GM12891 (cell line): ENCODE results near the gene GLB1L.

ENCODE experiments used
- DNase-seq: peaks from one replicate; pipeline ENCODE4 v3.0.0; 2011; ENCODE audit warnings: low spot score; ENCODE audit not compliant: insufficient read length
- FAIRE-seq: peaks from 2 replicates; lab custom pipeline; 2011; peaks lifted over from hg19 to GRCh38; lab: Jason Lieb, UNC
- PAX5 ChIP-seq: IDR thresholded peaks from 2 replicates; pipeline ENCODE4 v1.6.1; 2011; ENCODE audit warnings: low read length, moderate library complexity, mild to moderate bottlenecking; ENCODE audit not compliant: insufficient read depth, severe bottlenecking
- POLR2A ChIP-seq: IDR thresholded peaks from 2 replicates; pipeline ENCODE4 v1.6.1; 2011; ENCODE audit warnings: low read depth, low read length, control low read depth
- POLR2AphosphoS5 ChIP-seq: IDR thresholded peaks from 2 replicates; pipeline ENCODE4 v1.6.1; 2011; ENCODE audit warnings: low read depth, low read length, control low read depth
- POU2F2 ChIP-seq: IDR thresholded peaks from 2 replicates; pipeline ENCODE4 v1.6.1; 2011; ENCODE audit warnings: low read depth, mild to moderate bottlenecking, control low read depth, low read length, moderate library complexity
- SPI1 ChIP-seq: IDR thresholded peaks from 2 replicates; pipeline ENCODE4 v1.6.1; 2011; ENCODE audit warnings: low read depth, low read length, control low read depth
- TAF1 ChIP-seq: IDR thresholded peaks from 2 replicates; pipeline ENCODE4 v1.6.1; 2011; ENCODE audit warnings: low read depth, low read length, control low read depth

GLB1L gene

DNA sequence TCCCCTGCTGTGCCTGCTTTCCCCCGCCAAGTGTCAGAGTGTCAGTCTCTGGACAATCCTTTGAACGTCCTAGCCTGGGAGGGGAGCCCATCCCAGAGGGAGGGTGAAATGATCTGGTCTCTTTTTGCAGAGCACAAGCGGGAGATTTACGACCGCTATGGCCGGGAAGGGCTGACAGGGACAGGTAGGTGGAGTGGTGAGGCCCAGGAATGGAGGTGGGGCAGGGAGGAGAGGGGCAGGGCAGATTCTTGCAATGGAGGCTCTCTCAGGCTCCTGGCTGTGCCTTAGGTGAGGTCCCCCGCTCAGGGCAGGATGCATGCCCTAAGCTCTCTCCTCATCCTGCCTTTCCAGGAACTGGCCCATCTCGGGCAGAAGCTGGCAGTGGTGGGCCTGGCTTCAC lies 36.3 kb upstream of the GLB1L start:
- TF ChIP-seq POLR2A (no peak), SPI1 (no peak), TAF1 (no peak), PAX5 (no peak), POLR2AphosphoS5 (no peak), POU2F2 (no peak)
- DNase-seq: no peak
- FAIRE-seq: no peak

DNA sequence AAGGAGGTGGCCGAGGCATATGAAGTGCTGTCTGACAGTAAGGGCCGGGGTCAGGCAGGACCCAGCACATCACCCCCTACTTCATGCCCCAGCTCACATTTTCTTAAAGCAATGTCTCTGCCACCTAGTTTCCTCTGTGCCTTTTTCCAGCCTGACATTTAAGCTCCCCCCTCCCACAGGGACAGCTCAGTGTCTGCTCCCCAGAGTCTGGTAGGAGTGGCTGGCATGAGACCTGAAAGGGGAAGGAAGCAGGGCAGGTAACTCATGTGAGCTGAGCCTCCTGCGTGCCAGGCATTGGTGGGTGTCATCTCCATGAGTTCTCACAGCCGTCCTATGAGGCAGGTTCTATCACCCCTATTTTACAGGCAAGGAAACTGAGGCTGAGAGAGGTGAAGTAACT lies 35.4 kb upstream of the GLB1L start:
- TF ChIP-seq POLR2A: no peak
- no peak for TF ChIP-seq TAF1
- no peak for TF ChIP-seq POU2F2
- TF ChIP-seq SPI1: no peak
- no peak for TF ChIP-seq POLR2AphosphoS5
- TF ChIP-seq PAX5: no peak
- FAIRE-seq (no peak), DNase-seq (no peak)

DNA sequence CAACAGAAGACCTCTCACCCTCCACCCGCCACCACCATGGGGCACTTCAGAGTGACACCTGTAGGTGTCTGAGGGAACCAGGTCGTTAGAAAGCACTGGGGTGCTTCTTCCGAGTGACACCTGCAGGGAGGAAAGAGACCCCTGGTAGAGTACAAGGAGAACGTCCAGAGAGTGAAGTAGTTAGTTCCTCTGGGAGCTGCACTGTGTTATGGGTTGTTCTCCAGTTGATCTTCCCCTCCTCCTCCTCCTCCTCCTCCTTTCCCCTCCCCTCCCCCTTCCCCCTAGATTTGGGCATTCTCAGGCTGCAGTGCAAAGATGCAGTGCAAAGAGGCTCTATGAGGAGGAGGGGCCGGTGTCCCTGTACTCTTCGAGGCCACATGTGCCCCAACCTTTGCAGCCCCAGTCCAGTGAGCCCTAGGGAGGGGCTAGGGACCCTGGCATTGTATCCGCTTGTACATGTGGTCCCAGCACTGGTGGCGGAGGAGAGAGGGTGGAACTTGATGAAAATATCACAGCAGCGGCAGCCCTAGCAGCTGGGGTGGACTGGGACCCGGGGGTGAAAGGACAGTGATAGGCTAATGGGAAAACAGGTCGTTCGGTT lies 34.8 kb upstream of the GLB1L start:
- FAIRE-seq (no peak), DNase-seq (peak; percentile 68)
- TF ChIP-seq PAX5 (no peak), POLR2AphosphoS5 (no peak), POLR2A (no peak; the same call in 1 of the 2 replicates), POU2F2 (no peak), SPI1 (no peak), TAF1 (no peak)

DNA sequence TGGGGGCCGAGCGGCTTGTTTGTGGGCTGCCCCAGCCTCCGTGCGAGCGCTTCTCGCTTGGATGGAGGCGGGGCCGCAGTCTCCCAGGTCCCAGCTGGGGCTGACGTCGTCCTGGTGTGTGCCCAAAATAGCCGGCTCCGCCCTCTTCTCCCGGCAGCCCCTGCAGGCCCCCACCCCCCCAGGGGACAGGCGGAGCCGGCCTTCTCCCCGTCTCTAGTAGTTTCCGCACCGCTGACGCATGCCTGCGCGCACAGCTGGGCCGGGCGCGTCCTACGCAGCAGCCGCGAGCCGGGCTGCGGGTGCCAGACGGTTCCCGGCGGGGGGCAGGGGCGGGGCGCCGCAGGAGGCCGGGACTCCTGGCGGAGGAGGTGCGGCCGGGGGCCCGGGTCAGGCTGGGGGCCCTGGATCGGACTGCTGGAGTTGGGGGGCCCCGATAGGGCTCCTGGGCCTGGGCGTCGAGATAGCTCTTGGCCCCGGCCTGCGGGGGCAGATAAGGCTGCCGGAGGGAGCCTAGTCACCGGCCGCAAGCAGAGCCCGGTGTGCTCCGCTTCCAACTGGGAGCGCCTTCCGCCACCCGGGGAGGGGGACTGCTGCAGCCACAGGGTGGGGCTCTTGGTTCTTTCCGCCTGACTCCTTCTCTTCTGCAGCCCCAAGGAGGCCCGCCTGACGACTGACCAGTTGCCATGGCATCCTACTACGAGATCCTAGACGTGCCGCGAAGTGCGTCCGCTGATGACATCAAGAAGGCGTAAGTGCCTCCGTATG lies 34.1 kb upstream of the GLB1L start, which contains the start of gene DNAJB2:
DNAJB2 (plus strand) TSS at position 216 of the 765 bp plus-strand sequence; CDS start at position 684, 468 bp downstream.
- TF ChIP-seq POU2F2 (no peak), SPI1 (no peak), POLR2AphosphoS5 (peak; percentile 62), PAX5 (peak; percentile 86), TAF1 (peak; percentile 52), POLR2A (peak; percentile 54)
- FAIRE-seq (peak; percentile 95), DNase-seq (peak; percentile 100)

DNA sequence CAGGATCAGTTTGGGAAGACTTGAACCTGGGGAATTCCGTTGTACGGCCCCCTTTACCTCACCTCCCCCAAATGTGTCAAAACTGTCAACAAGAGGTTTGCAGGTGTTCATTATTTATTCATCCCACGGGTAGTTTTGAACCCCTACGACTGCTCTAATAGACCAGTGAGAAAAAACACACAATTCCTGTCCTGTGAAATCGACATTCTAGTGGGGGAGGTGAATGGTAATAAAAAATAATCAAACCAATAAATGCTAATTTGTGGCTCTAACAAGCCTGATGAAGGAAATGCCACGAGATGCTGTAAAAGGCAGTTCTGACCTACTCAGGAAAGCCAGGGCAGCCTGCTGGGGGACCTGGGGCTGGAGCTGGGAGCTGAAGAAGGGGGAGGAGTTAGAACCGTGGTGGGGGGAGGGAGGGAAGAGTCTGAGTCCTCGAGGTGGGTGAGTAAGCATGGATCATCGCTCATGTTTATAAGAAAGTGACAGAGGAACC lies 33.5 kb upstream of the GLB1L start:
- DNase-seq (no peak), FAIRE-seq (no peak)
- TF ChIP-seq POLR2AphosphoS5 (0 out of 2 replicates have a peak, but pooled peaks have one; percentile 1), POU2F2 (0 out of 2 replicates have a peak, but pooled peaks have one; percentile 45), PAX5 (no peak)

DNA sequence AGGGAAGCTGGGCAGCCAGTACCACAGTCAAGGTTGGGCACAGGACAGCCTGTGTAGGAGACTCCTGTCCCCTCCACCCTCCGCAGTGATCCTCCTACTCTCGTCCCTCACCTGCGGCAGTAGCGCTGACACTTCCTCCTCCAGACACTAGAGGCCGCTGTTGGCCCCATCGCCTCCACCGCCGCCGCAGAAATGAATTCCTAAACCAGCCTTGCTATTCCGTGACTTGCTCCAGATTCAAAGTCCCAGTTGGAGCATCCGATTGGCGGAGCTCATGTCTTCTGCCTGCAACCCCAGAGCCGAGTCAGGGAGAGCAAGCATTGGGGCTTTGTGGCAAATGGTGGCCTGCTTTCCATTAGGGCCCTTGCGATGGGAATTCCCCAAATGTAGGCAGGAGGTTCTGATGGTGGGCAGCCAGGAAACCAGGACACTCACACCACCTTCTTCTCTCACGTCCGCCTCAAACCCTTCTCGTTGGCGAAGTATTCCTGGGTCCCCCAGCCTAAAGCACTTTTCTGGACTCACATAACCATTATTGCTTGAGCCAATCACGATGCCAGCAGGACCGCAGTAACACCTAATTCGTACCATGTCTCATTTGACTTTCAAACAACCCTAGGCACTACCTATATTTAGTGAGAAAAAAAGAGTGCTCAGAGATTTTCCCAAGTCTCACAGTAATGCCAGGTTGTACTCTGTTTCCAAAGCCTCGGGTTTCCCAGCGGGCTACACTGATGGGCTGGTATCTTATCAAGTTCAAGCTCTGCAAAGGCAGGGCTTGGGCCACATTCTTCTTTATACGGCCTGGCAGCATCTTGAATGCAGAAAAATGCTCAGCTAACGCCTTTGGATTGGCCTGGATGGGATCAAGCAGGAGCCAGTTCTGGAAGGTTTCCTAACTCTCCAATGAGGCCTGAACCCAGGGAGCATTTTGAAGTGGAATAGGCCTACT lies 32.7 kb upstream of the GLB1L start:
- TF ChIP-seq SPI1 (peak; percentile 40; the same call in 1 of the 2 replicates), POLR2A (no peak), PAX5 (no peak)
- DNase-seq (no peak), FAIRE-seq (no peak)

DNA sequence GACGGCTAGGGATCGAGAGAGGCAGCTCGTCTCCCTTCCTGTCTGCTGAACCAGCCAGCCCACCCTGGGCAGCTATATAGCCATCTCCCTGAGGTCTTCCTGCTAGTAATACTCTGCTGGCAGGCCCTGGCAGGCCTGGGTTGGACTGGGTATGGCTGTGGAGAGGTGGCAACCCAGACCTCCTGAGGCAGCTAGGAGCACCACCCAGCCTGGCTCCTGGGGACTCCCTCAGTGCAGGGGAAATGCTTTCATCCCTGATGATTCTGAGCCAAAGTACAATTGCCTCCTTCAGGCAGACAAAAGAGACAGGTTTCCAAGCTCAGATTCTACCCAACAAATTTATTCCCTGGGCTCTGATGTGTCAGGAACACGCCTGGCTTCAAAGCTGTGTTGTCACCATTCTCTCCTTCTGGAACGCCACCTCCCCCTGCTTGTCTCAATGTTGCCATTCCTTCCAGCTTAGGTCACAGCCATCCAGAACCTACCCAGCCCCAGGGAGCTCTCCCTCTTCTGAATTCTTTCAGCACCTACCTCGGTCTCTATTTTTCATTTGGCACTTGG lies 29.2 kb upstream of the GLB1L start:
- FAIRE-seq: no peak
- no peak for DNase-seq
- TF ChIP-seq TAF1: no peak
- no peak for TF ChIP-seq POU2F2
- no peak for TF ChIP-seq PAX5
- no peak for TF ChIP-seq POLR2AphosphoS5
- TF ChIP-seq SPI1: no peak
- TF ChIP-seq POLR2A: no peak

DNA sequence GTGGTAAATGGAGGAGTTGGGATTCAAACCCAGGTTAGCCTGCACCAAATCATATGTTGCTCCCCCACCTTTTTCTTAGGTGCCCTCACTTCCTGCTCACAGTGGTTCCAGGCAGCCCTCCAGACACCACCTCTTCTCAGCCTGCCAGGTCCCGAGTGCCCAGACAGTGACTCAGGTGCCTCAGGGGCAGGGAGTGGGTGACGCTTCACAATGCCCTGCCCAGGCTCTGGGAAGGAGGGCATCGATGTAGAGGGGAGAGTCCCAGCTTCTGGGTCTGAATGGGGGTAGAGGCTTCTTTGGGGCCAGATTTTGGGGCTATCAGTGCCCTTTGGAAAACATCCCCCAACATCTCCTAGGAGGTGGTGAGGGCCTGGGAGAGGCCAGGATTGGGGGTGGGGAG lies 28.7 kb upstream of the GLB1L start:
- TF ChIP-seq SPI1: no peak
- no peak for TF ChIP-seq POU2F2
- TF ChIP-seq POLR2A: no peak
- TF ChIP-seq PAX5: no peak
- TF ChIP-seq POLR2AphosphoS5: no peak
- TF ChIP-seq TAF1: no peak
- no peak for FAIRE-seq
- no peak for DNase-seq
